GM18517 (cell line): ENCODE measurements around the gene OR8K1.

ENCODE experiments used
- ATAC-seq: cut with Tn5 transposase; IDR thresholded peaks from one replicate; pipeline ENCODE4 v1.9.1; 2021; ENCODE audit warnings: mild to moderate bottlenecking, moderate library complexity; ENCODE audit not compliant: unreplicated experiment

OR8K1 gene

GRCh38 chr11:56345739-56346138, at the start of gene OR8K1:
TSS of gene OR8K1 (plus strand) at chr11:56346039. CDS start at chr11:56346039, 0 bp downstream.
- ATAC-seq = no peak

- ATAC-seq = no peak
Measured at GRCh38 chr11:56296898-56297297, 48.9 kb upstream of the OR8K1 start.

- no peak for ATAC-seq
Measured at GRCh38 chr11:56307836-56308235, 38.0 kb upstream of the OR8K1 start.

- no peak for ATAC-seq
Measured at GRCh38 chr11:56314844-56315243, 31.0 kb upstream of the OR8K1 start, which contains the start of gene OR8K3. TSS of gene OR8K3 (plus strand) at chr11:56315144. CDS start at chr11:56318307, 3,163 bp downstream.

GRCh38 chr11:56331861-56332491, 13.9 kb upstream of the OR8K1 start:
- no peak for ATAC-seq

GRCh38 chr11:56333156-56333555, 12.7 kb upstream of the OR8K1 start:
- no peak for ATAC-seq

GRCh38 chr11:56340289-56340688, 5.5 kb upstream of the OR8K1 start:
- no peak for ATAC-seq

GRCh38 chr11:56353991-56354390, 8.2 kb downstream of the OR8K1 start, which contains the start of gene OR8J1:
TSS of gene OR8J1 (plus strand) at chr11:56354291. CDS start at chr11:56360247, 5,956 bp downstream.
- ATAC-seq = no peak

GRCh38 chr11:56375324-56375723, 29.5 kb downstream of the OR8K1 start, which contains the start of gene OR8U1:
TSS of gene OR8U1 (plus strand) at chr11:56375624. CDS start at chr11:56375624, 0 bp downstream.
- ATAC-seq = no peak

GRCh38 chr11:56380120-56380519, 34.3 kb downstream of the OR8K1 start:
- no peak for ATAC-seq

- no peak for ATAC-seq
Measured at GRCh38 chr11:56394381-56394780, 48.5 kb downstream of the OR8K1 start.

- ATAC-seq = no peak
Measured at GRCh38 chr11:56396047-56396446, 50.2 kb downstream of the OR8K1 start.
